ENCODE data around the gene ROPN1L.

The ROPN1L gene

GRCh38 chr5:10396552-10396951 is 45.1 kb upstream of the ROPN1L start:
- TF ChIP-seq EZH2phosphoT487 (IDR thresholded peaks at IDR 0.05; ENCODE audit: borderline replicate concordance, low read length), result no peak
- TF ChIP-seq, protein P1, sequence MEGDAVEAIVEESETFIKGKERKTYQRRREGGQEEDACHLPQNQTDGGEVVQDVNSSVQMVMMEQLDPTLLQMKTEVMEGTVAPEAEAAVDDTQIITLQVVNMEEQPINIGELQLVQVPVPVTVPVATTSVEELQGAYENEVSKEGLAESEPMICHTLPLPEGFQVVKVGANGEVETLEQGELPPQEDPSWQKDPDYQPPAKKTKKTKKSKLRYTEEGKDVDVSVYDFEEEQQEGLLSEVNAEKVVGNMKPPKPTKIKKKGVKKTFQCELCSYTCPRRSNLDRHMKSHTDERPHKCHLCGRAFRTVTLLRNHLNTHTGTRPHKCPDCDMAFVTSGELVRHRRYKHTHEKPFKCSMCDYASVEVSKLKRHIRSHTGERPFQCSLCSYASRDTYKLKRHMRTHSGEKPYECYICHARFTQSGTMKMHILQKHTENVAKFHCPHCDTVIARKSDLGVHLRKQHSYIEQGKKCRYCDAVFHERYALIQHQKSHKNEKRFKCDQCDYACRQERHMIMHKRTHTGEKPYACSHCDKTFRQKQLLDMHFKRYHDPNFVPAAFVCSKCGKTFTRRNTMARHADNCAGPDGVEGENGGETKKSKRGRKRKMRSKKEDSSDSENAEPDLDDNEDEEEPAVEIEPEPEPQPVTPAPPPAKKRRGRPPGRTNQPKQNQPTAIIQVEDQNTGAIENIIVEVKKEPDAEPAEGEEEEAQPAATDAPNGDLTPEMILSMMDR (IDR thresholded peaks at IDR 0.05; ENCODE audit: low read depth, low read length, poor library complexity, severe bottlenecking), result no peak
- peaks cover 75% of the 10 kb centered on the region for H3K36me3 ChIP-seq (ENCODE audit: control insufficient read depth, low read length)

DNA sequence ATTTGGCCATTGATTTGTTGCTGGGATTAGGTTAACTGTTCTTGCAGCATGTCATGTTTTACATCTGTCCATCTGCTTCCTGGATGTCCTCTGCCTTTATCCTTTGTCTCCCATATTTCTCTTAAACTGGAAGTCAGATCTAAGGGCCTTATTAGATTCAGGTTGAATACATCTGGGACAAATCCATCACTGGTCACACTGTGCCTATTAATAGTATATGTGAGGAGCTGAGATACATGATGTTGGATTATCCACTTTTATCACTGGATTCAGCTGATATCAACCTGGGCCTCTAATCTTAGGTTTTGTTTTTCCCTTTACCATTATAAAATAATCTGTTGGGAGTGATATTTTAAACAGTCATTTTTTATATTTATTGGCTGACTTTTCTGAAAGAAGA is 41.8 kb upstream of the ROPN1L start:
- no peak for TF ChIP-seq EZH2phosphoT487 (IDR thresholded peaks at IDR 0.05; ENCODE audit: borderline replicate concordance, low read length)
- TF ChIP-seq, protein P1 (IDR thresholded peaks at IDR 0.05; ENCODE audit: low read depth, low read length, poor library complexity, severe bottlenecking), result no peak
- Histone ChIP-seq H3K79me2 (ENCODE audit: control insufficient read depth, low read length) (no peaks in the 10 kb centered on the region), H3K4me1 (ENCODE audit: control insufficient read depth, low read length) (no peaks in the 10 kb centered on the region), H4K20me1 (ENCODE audit: control insufficient read depth, insufficient read depth, low read depth, low read length) (no peaks in the 10 kb centered on the region), H3K27me3 (ENCODE audit: control insufficient read depth, low read length) (no peaks in the 10 kb centered on the region), H3K36me3 (ENCODE audit: control insufficient read depth, low read length) (peaks cover 75% of the 10 kb centered on the region), H3K27ac (ENCODE audit: low read depth, low read length) (no peak overlapping the region), H3F3A (ENCODE audit: control insufficient read depth, insufficient read depth) (peaks cover 2% of the 10 kb centered on the region; the same call in 1 of the 2 replicates), H3K9me2 (replicated peaks; ENCODE audit: control insufficient read depth, low read length) (no peaks in the 10 kb centered on the region), H3K9me3 (ENCODE audit: control insufficient read depth, insufficient read depth, low read length) (no peaks in the 10 kb centered on the region), H3K4me3 (ENCODE audit: low read length) (no peak overlapping the region), H3K4me2 (ENCODE audit: low read length) (no peak overlapping the region)

More at GRCh38 chr5:10396552-10396951, 45.1 kb upstream of the ROPN1L start:
- Histone ChIP-seq H3K4me2 (ENCODE audit: low read length) (no peak overlapping the region), H3K27ac (ENCODE audit: low read depth, low read length) (no peak overlapping the region), H3K4me3 (ENCODE audit: low read length) (no peak overlapping the region), H3K9me3 (ENCODE audit: control insufficient read depth, insufficient read depth, low read length) (no peaks in the 10 kb centered on the region), H3F3A (ENCODE audit: control insufficient read depth, insufficient read depth) (peaks cover 2% of the 10 kb centered on the region; the same call in 1 of the 2 replicates), H4K20me1 (ENCODE audit: control insufficient read depth, insufficient read depth, low read depth, low read length) (no peaks in the 10 kb centered on the region), H3K4me1 (ENCODE audit: control insufficient read depth, low read length) (no peaks in the 10 kb centered on the region), H3K27me3 (ENCODE audit: control insufficient read depth, low read length) (no peaks in the 10 kb centered on the region), H3K79me2 (ENCODE audit: control insufficient read depth, low read length) (no peaks in the 10 kb centered on the region), H3K9me2 (replicated peaks; ENCODE audit: control insufficient read depth, low read length) (no peaks in the 10 kb centered on the region)

DNA sequence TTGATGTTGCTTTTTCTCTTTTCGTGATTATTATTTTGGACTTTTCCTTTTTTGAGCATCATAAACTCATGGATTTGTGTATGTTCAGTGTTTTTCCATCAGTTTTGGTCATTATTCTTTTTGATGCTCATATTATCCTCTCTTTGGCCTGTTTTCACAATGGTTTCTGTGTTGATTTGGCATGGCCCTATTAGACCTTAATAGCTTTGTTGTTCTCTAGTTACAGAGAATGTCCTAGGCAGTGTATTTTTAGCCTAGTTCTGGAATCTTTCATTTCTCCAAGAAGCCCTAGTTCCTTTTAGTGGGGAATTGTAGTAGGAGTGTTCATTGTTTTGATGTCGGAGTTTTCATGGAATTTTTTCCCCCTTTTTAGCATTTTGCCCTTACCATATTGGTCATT is 41.3 kb upstream of the ROPN1L start:
- Histone ChIP-seq H4K20me1 (ENCODE audit: control insufficient read depth, insufficient read depth, low read depth, low read length) (no peaks in the 10 kb centered on the region), H3K4me2 (ENCODE audit: low read length) (no peak overlapping the region), H3K4me1 (ENCODE audit: control insufficient read depth, low read length) (no peaks in the 10 kb centered on the region), H3K27me3 (ENCODE audit: control insufficient read depth, low read length) (no peaks in the 10 kb centered on the region), H3K79me2 (ENCODE audit: control insufficient read depth, low read length) (no peaks in the 10 kb centered on the region), H3K9me3 (ENCODE audit: control insufficient read depth, insufficient read depth, low read length) (no peaks in the 10 kb centered on the region), H3K36me3 (ENCODE audit: control insufficient read depth, low read length) (peaks cover 76% of the 10 kb centered on the region), H3K9me2 (replicated peaks; ENCODE audit: control insufficient read depth, low read length) (no peaks in the 10 kb centered on the region), H3K4me3 (ENCODE audit: low read length) (no peak overlapping the region), H3K27ac (ENCODE audit: low read depth, low read length) (no peak overlapping the region), H3F3A (ENCODE audit: control insufficient read depth, insufficient read depth) (peaks cover 2% of the 10 kb centered on the region; the same call in 1 of the 2 replicates)
- TF ChIP-seq, protein P1 (IDR thresholded peaks at IDR 0.05; ENCODE audit: low read depth, low read length, poor library complexity, severe bottlenecking), result no peak
